H1 (cell line): Measurements from ENCODE around the gene TMEM132A.
"Not testable (repeated sequence)": the region's sequence is repeated elsewhere in the genome, so short reads cannot be mapped to it uniquely, and the experiment has no call there.

ENCODE experiments used
- CHD1 ChIP-seq: IDR thresholded peaks from 2 replicates; pipeline ENCODE4 v1.6.1; 2012; ENCODE audit warnings: low read depth, low read length, improper control_type of control experiment
- EGR1 ChIP-seq: IDR thresholded peaks from 2 replicates; pipeline ENCODE4 v1.6.1; 2011; ENCODE audit warnings: low read depth, low read length, borderline replicate concordance
- GTF2F1 ChIP-seq: IDR thresholded peaks from 2 replicates; pipeline ENCODE4 v1.6.1; 2012; ENCODE audit warnings: low read depth, low read length, improper control_type of control experiment, borderline replicate concordance
- RAD21 ChIP-seq, 2 experiments: IDR thresholded peaks in 1 of 2; conservative IDR thresholded peaks in 1 of 2; 2 replicates each; pipeline ENCODE4 v1.6.1; 2011; ENCODE audit warnings: low read depth in 2 of 2, low read length in 2 of 2, improper control_type of control experiment in 1 of 2, inconsistent platforms in 1 of 2, mild to moderate bottlenecking in 1 of 2, moderate library complexity in 1 of 2
- SP4 ChIP-seq: IDR thresholded peaks from 2 replicates; pipeline ENCODE4 v1.6.1; 2012; ENCODE audit warnings: low read length, inconsistent platforms
- TAF1 ChIP-seq: IDR thresholded peaks from 2 replicates; pipeline ENCODE4 v1.6.1; 2011; ENCODE audit warnings: mild to moderate bottlenecking, low read depth, low read length
- TF ChIP-seq, protein P1 (sequence below), 3 experiments: IDR thresholded peaks; 1 replicate in 2 of 3; 2 replicates in 1 of 3; pipeline versions ENCODE4 v1.5.1 to v1.6.1; 2011; ENCODE audit warnings: low read length in 3 of 3, mild to moderate bottlenecking in 3 of 3, inconsistent platforms in 2 of 3, low read depth in 1 of 3, moderate library complexity in 1 of 3; ENCODE audit not compliant: insufficient read depth in 1 of 3; ENCODE audit errors: control extremely low read depth in 1 of 3

DNA sequence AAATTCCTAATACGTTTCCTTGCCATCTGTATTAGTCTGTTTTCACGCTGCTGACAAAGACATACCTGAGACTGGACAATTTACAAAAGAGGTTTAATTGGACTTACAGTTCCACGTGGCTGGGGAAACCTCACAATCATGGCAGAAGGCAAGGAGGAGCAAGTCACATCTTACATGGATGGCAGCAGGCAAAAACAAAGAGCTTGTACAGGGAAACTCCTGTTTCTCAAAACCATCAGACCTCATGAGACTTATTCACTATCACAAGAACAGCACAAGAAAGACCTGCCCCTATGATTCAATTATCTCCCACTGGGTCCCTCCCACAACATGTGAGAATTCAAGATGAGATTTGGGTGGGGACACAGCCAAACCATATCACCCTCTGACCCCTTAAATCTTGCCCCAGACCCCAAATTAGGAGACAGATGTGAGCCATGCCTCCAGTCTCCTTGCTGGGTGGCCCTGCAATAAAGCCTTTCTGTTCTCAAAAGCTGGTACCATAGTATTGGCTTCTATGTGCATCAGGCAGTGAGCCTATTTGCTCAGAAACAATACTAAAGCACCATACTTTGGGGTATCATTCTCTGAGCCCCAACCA, 14.5 kb upstream of the TMEM132A start:
- TF ChIP-seq, protein P1, sequence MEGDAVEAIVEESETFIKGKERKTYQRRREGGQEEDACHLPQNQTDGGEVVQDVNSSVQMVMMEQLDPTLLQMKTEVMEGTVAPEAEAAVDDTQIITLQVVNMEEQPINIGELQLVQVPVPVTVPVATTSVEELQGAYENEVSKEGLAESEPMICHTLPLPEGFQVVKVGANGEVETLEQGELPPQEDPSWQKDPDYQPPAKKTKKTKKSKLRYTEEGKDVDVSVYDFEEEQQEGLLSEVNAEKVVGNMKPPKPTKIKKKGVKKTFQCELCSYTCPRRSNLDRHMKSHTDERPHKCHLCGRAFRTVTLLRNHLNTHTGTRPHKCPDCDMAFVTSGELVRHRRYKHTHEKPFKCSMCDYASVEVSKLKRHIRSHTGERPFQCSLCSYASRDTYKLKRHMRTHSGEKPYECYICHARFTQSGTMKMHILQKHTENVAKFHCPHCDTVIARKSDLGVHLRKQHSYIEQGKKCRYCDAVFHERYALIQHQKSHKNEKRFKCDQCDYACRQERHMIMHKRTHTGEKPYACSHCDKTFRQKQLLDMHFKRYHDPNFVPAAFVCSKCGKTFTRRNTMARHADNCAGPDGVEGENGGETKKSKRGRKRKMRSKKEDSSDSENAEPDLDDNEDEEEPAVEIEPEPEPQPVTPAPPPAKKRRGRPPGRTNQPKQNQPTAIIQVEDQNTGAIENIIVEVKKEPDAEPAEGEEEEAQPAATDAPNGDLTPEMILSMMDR (IDR thresholded peaks at IDR 0.05; ENCODE audit: control extremely low read depth in 1 of 3, insufficient read depth in 1 of 3, low read depth in 1 of 3, low read length in 3 of 3): not testable (repeated sequence)
- TF ChIP-seq GTF2F1; TAF1; SP4; CHD1; RAD21 (IDR thresholded peaks at IDR 0.05 in 1 of 2, conservative IDR thresholded peaks at IDR 0.05 in 1 of 2; ENCODE audit: low read depth in 2 of 2, low read length in 2 of 2); EGR1: not testable (repeated sequence)
